Neural cell (in vitro differentiated cells): ENCODE measurements around the gene ALDH1B1. TPM values are rescaled to one million over a fixed set of nuclear protein-coding genes. Genes with fewer than 3 reads are reported as not detected.
A peak's percentile ranks its signal among the peaks of the same experiment; 100 is the strongest.

Experiments
- H2AFZ ChIP-seq: fragments of 200-600, 300-800 bp; sonication (generic), shearing (Covaris generic); 2 replicates; pipeline ENCODE4 v1.6.0; 2014; ENCODE audit warnings: low read depth, mild to moderate bottlenecking, antibody characterized with exemption, low read length, moderate library complexity
- H3F3A ChIP-seq: fragments of 200-600 bp; shearing (Covaris generic); 2 replicates; pipeline ENCODE4 v1.6.1; 2016; ENCODE audit warnings: mild to moderate bottlenecking, moderate library complexity, mixed read lengths, antibody characterized with exemption, low read length; ENCODE audit not compliant: insufficient read depth, poor library complexity, severe bottlenecking
- H3K27ac ChIP-seq: fragments of 200-600, 300-800 bp; sonication (generic), shearing (Covaris generic); 2 replicates; pipeline ENCODE4 v1.5.1; 2014; ENCODE audit warnings: mild to moderate bottlenecking, low read length, moderate library complexity
- H3K27me3 ChIP-seq: fragments of 300-800, 200-600 bp; sonication (generic), shearing (Covaris generic); 2 replicates; pipeline ENCODE4 v1.6.0; 2014; ENCODE audit warnings: mild to moderate bottlenecking, low read depth, low read length, moderate library complexity; ENCODE audit not compliant: insufficient read depth
- H3K36me3 ChIP-seq: fragments of 300-800, 200-600 bp; sonication (generic), shearing (Covaris generic); 2 replicates; pipeline ENCODE4 v1.5.1; 2014; ENCODE audit warnings: mild to moderate bottlenecking, antibody characterized with exemption, low read length, moderate library complexity; ENCODE audit not compliant: insufficient read depth
- H3K4me2 ChIP-seq: fragments of 300-800, 200-600 bp; sonication (generic), shearing (Covaris generic); 2 replicates; pipeline ENCODE4 v1.6.0; 2014; ENCODE audit warnings: mild to moderate bottlenecking, low read length
- H3K4me3 ChIP-seq: fragments of 300-800, 200-600 bp; sonication (generic), shearing (Covaris generic); 2 replicates; pipeline ENCODE4 v1.5.1; 2014; ENCODE audit warnings: mild to moderate bottlenecking, low read length, moderate library complexity
- H3K79me2 ChIP-seq: fragments of 200-600 bp; shearing (Covaris generic); replicated peaks from 2 replicates; pipeline ENCODE4 v1.6.0; 2014; ENCODE audit warnings: mild to moderate bottlenecking, low read length, moderate library complexity; ENCODE audit not compliant: insufficient read depth
- H3K9ac ChIP-seq: fragments of 300-800, 200-600 bp; sonication (generic), shearing (Covaris generic); 2 replicates; pipeline ENCODE4 v1.6.1; 2016; ENCODE audit warnings: mild to moderate bottlenecking, low read length, mixed read lengths
- H3K9me2 ChIP-seq: fragments of 200-600 bp; shearing (Covaris generic); 2 replicates; pipeline ENCODE4 v1.6.1; 2016; ENCODE audit warnings: mild to moderate bottlenecking, low read length, mixed read lengths; ENCODE audit not compliant: insufficient read depth
- H3K9me3 ChIP-seq: fragments of 200-600, 300-800 bp; sonication (generic), shearing (Covaris generic); 2 replicates; pipeline ENCODE4 v1.6.1; 2016; ENCODE audit warnings: mild to moderate bottlenecking, mixed run types, low read length, moderate library complexity, mixed read lengths
- H4K20me1 ChIP-seq: fragments of 200-600 bp; shearing (Covaris generic); 2 replicates; pipeline ENCODE4 v1.6.1; 2016; ENCODE audit warnings: mild to moderate bottlenecking, mixed run types; ENCODE audit not compliant: insufficient read depth
- EP300 ChIP-seq: fragments of 450-650 bp; conservative IDR thresholded peaks from 2 replicates; pipeline ENCODE4 v1.6.1; 2014; ENCODE audit warnings: antibody characterized with exemption, mild to moderate bottlenecking, moderate library complexity; ENCODE audit not compliant: poor library complexity, severe bottlenecking
- EZH2 ChIP-seq: fragments of 200-600, 300-800 bp; shearing (Covaris generic), sonication (generic); IDR thresholded peaks from 2 replicates; pipeline ENCODE4 v1.6.1; 2014; ENCODE audit warnings: antibody characterized with exemption, low read length, borderline replicate concordance, mild to moderate bottlenecking; ENCODE audit not compliant: insufficient read depth, poor library complexity, severe bottlenecking
- MXI1 ChIP-seq: fragments of 450-650 bp; conservative IDR thresholded peaks from 2 replicates; pipeline ENCODE4 v1.6.1; 2014; ENCODE audit warnings: antibody characterized with exemption, mild to moderate bottlenecking; ENCODE audit not compliant: poor library complexity, severe bottlenecking
- POLR2AphosphoS5 ChIP-seq: IDR thresholded peaks from 2 replicates; pipeline ENCODE4 v1.6.1; 2012
- RAD21 ChIP-seq: fragments of 450-650 bp; conservative IDR thresholded peaks from 2 replicates; pipeline ENCODE4 v1.6.1; 2014; ENCODE audit warnings: antibody characterized with exemption, mild to moderate bottlenecking, moderate library complexity
- SMC3 ChIP-seq: fragments of 450-650 bp; conservative IDR thresholded peaks from 2 replicates; pipeline ENCODE4 v1.6.1; 2014; ENCODE audit warnings: antibody characterized with exemption, mild to moderate bottlenecking, moderate library complexity; ENCODE audit not compliant: poor library complexity
- TAF1 ChIP-seq: IDR thresholded peaks from 2 replicates; pipeline ENCODE4 v1.6.1; 2012; ENCODE audit warnings: low read depth
- polyA plus RNA-seq: library from polyadenylated mRNA; depleted of rRNA; stranded (reverse); fragments of >200 nt; gene quantifications from 2 replicates; pipeline ENCODE4 v1.2.3, GENCODE V29; 2014
- TF ChIP-seq, protein P1 (sequence below): fragments of 450-650 bp; IDR thresholded peaks from 2 replicates; pipeline ENCODE4 v1.5.1; 2014; ENCODE audit warnings: antibody characterized with exemption, mild to moderate bottlenecking, moderate library complexity; ENCODE audit not compliant: poor library complexity, severe bottlenecking
- TF ChIP-seq, protein P2 (sequence below): IDR thresholded peaks from 2 replicates; pipeline ENCODE4 v1.6.1; 2012; ENCODE audit warnings: borderline replicate concordance

ALDH1B1 gene
- polyA plus RNA-seq, 1 donor from 2014 or later: 6.6 TPM

GRCh38 chr9:38418366-38418765 is 25.9 kb downstream of the ALDH1B1 start:
- Histone ChIP-seq H3K27ac (peak overlapping the region; percentile 98), H3K9me3 (no peaks in the 10 kb centered on the region), H4K20me1 (no peaks in the 10 kb centered on the region), H3K79me2 (peaks cover 65% of the 10 kb centered on the region), H3K36me3 (no peaks in the 10 kb centered on the region), H3K4me3 (peak overlapping the region; percentile 79), H3K9ac (peak overlapping the region; percentile 82), H2AFZ (no peak overlapping the region), H3K4me2 (peak overlapping the region; percentile 52), H3F3A (peaks cover 9% of the 10 kb centered on the region), H3K9me2 (no peaks in the 10 kb centered on the region), H3K27me3 (no peaks in the 10 kb centered on the region)
- TF ChIP-seq RAD21 (no peak), EP300 (no peak), TAF1 (no peak), MXI1 (no peak), SMC3 (no peak), EZH2 (no peak), POLR2AphosphoS5 (no peak)
- TF ChIP-seq, protein P1, sequence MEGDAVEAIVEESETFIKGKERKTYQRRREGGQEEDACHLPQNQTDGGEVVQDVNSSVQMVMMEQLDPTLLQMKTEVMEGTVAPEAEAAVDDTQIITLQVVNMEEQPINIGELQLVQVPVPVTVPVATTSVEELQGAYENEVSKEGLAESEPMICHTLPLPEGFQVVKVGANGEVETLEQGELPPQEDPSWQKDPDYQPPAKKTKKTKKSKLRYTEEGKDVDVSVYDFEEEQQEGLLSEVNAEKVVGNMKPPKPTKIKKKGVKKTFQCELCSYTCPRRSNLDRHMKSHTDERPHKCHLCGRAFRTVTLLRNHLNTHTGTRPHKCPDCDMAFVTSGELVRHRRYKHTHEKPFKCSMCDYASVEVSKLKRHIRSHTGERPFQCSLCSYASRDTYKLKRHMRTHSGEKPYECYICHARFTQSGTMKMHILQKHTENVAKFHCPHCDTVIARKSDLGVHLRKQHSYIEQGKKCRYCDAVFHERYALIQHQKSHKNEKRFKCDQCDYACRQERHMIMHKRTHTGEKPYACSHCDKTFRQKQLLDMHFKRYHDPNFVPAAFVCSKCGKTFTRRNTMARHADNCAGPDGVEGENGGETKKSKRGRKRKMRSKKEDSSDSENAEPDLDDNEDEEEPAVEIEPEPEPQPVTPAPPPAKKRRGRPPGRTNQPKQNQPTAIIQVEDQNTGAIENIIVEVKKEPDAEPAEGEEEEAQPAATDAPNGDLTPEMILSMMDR: no peak
- TF ChIP-seq, protein P2, sequence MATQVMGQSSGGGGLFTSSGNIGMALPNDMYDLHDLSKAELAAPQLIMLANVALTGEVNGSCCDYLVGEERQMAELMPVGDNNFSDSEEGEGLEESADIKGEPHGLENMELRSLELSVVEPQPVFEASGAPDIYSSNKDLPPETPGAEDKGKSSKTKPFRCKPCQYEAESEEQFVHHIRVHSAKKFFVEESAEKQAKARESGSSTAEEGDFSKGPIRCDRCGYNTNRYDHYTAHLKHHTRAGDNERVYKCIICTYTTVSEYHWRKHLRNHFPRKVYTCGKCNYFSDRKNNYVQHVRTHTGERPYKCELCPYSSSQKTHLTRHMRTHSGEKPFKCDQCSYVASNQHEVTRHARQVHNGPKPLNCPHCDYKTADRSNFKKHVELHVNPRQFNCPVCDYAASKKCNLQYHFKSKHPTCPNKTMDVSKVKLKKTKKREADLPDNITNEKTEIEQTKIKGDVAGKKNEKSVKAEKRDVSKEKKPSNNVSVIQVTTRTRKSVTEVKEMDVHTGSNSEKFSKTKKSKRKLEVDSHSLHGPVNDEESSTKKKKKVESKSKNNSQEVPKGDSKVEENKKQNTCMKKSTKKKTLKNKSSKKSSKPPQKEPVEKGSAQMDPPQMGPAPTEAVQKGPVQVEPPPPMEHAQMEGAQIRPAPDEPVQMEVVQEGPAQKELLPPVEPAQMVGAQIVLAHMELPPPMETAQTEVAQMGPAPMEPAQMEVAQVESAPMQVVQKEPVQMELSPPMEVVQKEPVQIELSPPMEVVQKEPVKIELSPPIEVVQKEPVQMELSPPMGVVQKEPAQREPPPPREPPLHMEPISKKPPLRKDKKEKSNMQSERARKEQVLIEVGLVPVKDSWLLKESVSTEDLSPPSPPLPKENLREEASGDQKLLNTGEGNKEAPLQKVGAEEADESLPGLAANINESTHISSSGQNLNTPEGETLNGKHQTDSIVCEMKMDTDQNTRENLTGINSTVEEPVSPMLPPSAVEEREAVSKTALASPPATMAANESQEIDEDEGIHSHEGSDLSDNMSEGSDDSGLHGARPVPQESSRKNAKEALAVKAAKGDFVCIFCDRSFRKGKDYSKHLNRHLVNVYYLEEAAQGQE: no peak

DNA sequence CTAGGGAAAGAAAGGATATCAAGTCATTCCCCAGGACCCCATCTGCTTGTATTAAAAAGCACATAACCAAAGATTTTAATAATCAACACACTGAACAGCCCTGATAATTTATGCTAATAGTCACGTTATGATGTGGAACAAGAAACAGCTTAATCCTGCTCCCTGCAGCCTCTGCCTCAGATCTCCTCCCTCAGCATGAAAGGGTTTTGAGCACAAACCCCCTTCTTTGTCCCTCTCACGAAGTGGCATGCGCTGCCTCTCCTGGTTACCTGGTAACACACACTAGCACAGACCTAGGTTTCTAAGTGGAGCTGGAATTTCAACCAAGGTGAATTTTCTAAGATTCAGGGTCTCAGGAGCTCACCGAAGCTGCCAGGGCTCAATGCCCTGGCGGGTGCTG is 26.7 kb downstream of the ALDH1B1 start:
- no peaks in the 10 kb centered on the region for H3K9me2 ChIP-seq
- no peaks in the 10 kb centered on the region for H4K20me1 ChIP-seq
- peak overlapping the region; percentile 52 for H3K4me2 ChIP-seq
- H2AFZ ChIP-seq: no peak overlapping the region
- TF ChIP-seq EP300: no peak
- peak; percentile 27 for TF ChIP-seq POLR2AphosphoS5
- TF ChIP-seq, protein P1: peak; percentile 24
- peak; percentile 24 for TF ChIP-seq RAD21
- no peak for TF ChIP-seq TAF1
- TF ChIP-seq SMC3: peak; percentile 12
- no peak for TF ChIP-seq EZH2
- TF ChIP-seq, protein P2: no peak
- H3K4me3 ChIP-seq: peak overlapping the region; percentile 79
- H3K79me2 ChIP-seq: peaks cover 69% of the 10 kb centered on the region
- H3K36me3 ChIP-seq: no peaks in the 10 kb centered on the region
- no peaks in the 10 kb centered on the region for H3K27me3 ChIP-seq
- peaks cover 9% of the 10 kb centered on the region for H3F3A ChIP-seq
- H3K9me3 ChIP-seq: no peaks in the 10 kb centered on the region
- peak overlapping the region; percentile 98 for H3K27ac ChIP-seq
- H3K9ac ChIP-seq: peak overlapping the region; percentile 82
